Activated CD8-positive, alpha-beta T cell treated with anti-CD3 and anti-CD28 coated beads, Interleukin-2, amount 10 ng/mL, durations not matched to agents 7 days and 5 days (primary cell): ENCODE measurements around the gene PODN. TPM values are rescaled to one million over a fixed set of nuclear protein-coding genes. Genes with fewer than 3 reads are reported as not detected.

Experiments used
- ATAC-seq: fragments of 150-1000 bp; cut with Tn5 transposase; one replicate; pipeline ENCODE4 v1.10.0; 2021; ENCODE audit warnings: moderate library complexity
- CTCF ChIA-PET: fragments of 350-600 bp; sonication (Branson Sonifier 250); formaldehyde crosslinking; loops from one replicate; lab custom pipeline; 2021; ENCODE audit warnings: antibody characterized with exemption; lab: Charles Lee
- POLR2A ChIA-PET: fragments of 350-600 bp; sonication (Branson Sonifier 250); formaldehyde crosslinking; loops from one replicate; lab custom pipeline; 2021; ENCODE audit warnings: antibody characterized with exemption; lab: Charles Lee
- DNase-seq: peaks from one replicate; pipeline ENCODE4 v3.0.0-alpha.2; 2020
- H3K27ac Mint-ChIP-seq: one replicate; pipeline ENCODE4 v1.8.0; 2021; ENCODE audit warnings: mild to moderate bottlenecking, mixed read lengths
- H3K27me3 Mint-ChIP-seq: one replicate; pipeline ENCODE4 v1.8.0; 2021; ENCODE audit warnings: low read depth, mixed read lengths
- H3K36me3 Mint-ChIP-seq: one replicate; pipeline ENCODE4 v1.8.0; 2021; ENCODE audit warnings: low read depth, mixed read lengths
- H3K4me1 Mint-ChIP-seq: one replicate; pipeline ENCODE4 v1.8.0; 2021; ENCODE audit warnings: low read depth, mixed read lengths
- H3K4me3 Mint-ChIP-seq: one replicate; pipeline ENCODE4 v1.8.0; 2021; ENCODE audit warnings: mild to moderate bottlenecking, mixed read lengths
- H3K9me3 Mint-ChIP-seq: one replicate; pipeline ENCODE4 v1.8.0; 2022; ENCODE audit warnings: mixed read lengths; ENCODE audit not compliant: insufficient read depth
- total RNA-seq, 2 experiments: library from RNA; stranded (reverse); gene quantifications; one replicate each; pipeline ENCODE4 v1.2.3, GENCODE V29; 2021

The PODN gene
- total RNA-seq, 2 experiments from 2014 or later: not detected

DNA sequence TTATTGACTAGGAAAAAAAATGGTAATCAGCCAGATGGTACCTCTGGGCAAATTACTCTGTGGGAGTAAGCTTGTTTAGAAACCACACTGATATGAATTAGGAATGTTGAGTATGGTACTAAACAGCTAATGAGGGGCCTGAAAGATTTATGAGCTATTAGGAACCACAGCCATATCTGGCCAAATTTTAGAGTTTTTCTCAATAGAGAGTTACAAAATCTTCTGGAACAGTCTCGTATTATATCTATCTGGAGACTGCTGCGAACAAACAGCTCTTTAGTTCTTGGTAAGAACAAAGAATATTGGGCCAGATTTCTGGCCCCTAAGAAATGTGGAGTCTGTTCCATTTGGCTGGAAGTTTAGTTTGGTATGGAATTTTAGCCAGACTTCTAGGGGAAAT lies 4.9 kb upstream of the PODN start:
- peaks cover 36% of the 10 kb centered on the region for H3K27me3 Mint-ChIP-seq
- no peaks in the 10 kb centered on the region for H3K4me1 Mint-ChIP-seq
- peaks cover 15% of the 10 kb centered on the region for H3K36me3 Mint-ChIP-seq
- ATAC-seq (no peak), DNase-seq (no peak)
- ChIA-PET POLR2A (interaction anchor here (0.6 to 0.7 kb wide), 3 partner anchors 9 to 1770 kb away, joined by 3 to 4 read pairs (median 3); no protein-coding TSS in a partner anchor), CTCF (interaction anchor here (1.1 kb wide), 1 partner anchor 114 kb away, joined by 3 read pairs; no protein-coding TSS in a partner anchor)
- no peak overlapping the region for H3K27ac Mint-ChIP-seq
- no peaks in the 10 kb centered on the region for H3K9me3 Mint-ChIP-seq
- no peak overlapping the region for H3K4me3 Mint-ChIP-seq

DNA sequence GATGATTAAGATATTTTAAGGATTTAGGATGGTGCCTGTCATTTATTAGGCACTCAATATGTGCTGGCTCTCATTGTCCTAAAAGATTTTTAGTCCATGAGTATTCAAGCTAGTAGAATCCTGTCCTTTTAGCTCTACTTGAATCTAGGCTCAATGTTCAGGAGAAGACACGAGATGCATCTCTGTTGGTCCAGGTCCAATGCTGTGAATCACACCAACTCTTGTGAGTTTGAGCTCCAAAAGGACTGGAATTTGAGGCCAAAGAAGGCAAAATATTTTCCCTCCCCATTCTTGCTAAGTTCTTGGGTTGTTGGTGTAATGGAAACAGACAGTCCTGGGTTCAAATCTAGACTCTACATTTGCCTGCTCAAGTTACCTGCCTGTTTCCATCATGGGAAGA lies 1.4 kb upstream of the PODN start:
- peaks cover 56% of the 10 kb centered on the region for H3K27me3 Mint-ChIP-seq
- H3K9me3 Mint-ChIP-seq: no peaks in the 10 kb centered on the region
- no peaks in the 10 kb centered on the region for H3K36me3 Mint-ChIP-seq
- ATAC-seq: no peak
- DNase-seq: no peak
- no peak overlapping the region for H3K27ac Mint-ChIP-seq
- ChIA-PET CTCF (interaction anchor here (0.7 to 1.2 kb wide), 2 partner anchors 13 to 18 kb away, joined by 3 to 4 read pairs; no protein-coding TSS in a partner anchor), POLR2A (no interaction called here)
- no peak overlapping the region for H3K4me3 Mint-ChIP-seq
- peaks cover 2% of the 10 kb centered on the region for H3K4me1 Mint-ChIP-seq

DNA sequence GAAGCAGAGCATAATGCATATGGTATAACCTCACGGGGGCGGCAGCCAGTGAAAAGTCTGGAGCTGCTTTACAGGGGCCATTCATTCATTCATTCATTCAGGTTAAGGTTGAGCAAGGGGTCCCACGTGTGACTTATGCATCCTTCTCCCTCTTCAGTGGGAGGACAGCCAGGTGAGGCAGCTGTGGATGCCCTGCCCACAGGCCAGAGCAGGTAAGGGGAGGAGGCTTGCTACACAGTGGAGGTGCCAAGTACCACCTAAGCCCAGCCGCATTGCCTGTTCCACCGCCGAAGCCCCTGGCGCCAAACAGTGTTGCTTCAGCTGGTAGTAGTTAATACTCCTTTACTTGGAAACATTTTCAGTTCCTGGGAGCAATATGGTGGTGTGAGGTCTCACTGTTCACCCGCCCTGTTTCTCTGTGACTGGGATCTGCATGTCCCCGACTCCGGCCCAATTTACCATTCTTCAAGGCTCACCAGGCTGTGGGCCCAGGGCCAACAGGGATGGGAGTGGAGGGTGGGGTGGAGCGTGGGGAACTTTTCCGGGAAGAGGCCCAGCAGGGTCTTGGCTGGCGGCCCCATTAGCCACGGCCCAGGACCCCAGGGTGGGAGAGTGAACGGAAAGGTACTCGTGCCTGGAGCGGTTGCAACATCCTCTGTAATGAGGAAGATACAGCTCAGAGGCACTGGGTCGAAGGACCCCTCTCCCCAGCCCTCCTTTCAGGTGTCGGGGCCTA lies 722 bp upstream of the PODN start:
- Mint-ChIP-seq H3K27me3 (peaks cover 56% of the 10 kb centered on the region), H3K4me3 (no peak overlapping the region), H3K36me3 (no peaks in the 10 kb centered on the region), H3K9me3 (no peaks in the 10 kb centered on the region), H3K4me1 (peaks cover 2% of the 10 kb centered on the region), H3K27ac (no peak overlapping the region)
- ChIA-PET POLR2A (interaction anchor here (1.0 kb wide), 1 partner anchor 10 kb away, joined by 3 read pairs; no protein-coding TSS in a partner anchor), CTCF (no interaction called here)
- ATAC-seq: no peak
- DNase-seq: no peak

DNA sequence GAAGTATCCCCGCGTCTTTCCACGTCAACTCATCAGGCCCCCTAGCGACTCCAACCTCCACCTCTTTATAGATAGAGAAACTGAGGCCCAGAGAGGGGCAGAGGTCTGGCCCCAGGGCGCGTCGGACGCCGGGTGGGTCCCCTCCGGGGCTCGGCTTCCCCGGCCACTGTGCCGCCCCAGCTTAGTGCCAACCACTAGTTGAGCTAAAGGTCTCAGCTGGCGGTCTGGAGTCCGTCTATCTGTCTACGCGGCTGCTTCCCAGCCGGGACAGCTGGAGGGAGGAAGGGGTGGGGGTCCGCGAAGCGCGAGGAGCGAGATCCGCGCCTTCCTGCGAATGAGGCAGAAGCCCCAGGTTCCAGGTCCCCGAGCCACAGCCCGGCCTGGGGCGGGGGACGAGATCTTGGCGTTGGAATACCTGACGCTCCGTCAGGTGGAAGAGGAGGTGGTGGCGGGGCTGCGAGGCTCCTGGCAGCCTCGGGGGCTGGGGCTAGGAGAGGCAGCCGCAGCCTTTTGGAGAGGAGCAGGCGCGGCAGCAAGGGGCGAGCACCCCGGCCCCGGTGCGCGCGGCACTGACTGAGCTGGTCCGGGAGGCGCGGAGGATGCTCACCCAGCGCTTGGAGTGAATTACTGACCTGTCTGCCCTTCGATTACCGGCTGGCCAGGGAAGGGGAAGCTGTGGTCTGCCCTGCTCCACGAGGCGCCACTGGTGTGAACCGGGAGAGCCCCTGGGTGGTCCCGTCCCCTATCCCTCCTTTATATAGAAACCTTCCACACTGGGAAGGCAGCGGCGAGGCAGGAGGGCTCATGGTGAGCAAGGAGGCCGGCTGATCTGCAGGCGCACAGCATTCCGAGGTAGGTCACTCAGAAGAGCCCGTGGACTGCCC lies 937 bp downstream of the PODN start:
- CTCF ChIA-PET: no interaction called here
- peaks cover 2% of the 10 kb centered on the region for H3K4me1 Mint-ChIP-seq
- H3K4me3 Mint-ChIP-seq: no peak overlapping the region

DNA sequence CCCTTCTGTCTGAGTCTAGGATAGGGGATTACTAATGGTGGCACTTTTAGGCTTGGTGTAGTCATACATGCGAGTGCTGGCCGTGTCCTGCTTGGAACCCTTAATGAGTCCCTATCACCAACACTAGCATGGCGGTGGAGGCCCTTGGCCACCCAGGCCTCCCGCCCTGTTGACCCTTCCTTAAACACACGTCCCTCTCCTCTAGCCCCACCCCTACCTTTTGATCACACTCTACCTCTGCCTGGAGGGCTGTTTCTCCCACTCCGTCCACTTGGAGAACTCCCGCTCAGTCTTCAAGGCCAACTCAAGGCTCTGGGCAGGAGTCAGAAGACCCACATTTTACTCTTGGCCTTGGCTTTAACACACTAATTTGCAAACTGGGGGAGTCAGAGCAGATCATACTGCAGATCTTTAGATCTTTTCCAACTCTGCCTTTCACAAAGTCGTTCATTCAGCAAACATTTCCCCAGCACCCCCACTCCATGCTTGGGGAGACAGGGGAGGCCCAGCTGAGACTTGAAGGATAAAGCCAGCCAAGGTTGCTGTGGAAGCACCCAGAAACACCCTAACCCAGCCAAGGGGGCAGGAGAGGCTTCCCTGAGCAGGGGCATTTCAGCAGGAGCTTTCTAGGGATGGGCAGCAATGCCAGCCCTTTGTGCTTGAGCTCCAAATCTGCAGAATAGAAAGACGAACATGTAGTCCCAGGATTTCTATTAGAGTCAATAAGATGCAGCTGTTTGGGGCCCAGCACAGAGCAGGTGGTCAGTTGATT lies 1.9 kb downstream of the PODN start:
- ATAC-seq: no peak
- peaks cover 2% of the 10 kb centered on the region for H3K4me1 Mint-ChIP-seq
- DNase-seq: no peak
- H3K36me3 Mint-ChIP-seq: no peaks in the 10 kb centered on the region
- H3K27me3 Mint-ChIP-seq: peaks cover 47% of the 10 kb centered on the region
- H3K27ac Mint-ChIP-seq: no peak overlapping the region
- H3K9me3 Mint-ChIP-seq: no peaks in the 10 kb centered on the region
- POLR2A ChIA-PET: no interaction called here
- no peak overlapping the region for H3K4me3 Mint-ChIP-seq
- CTCF ChIA-PET: no interaction called here

More for the DNA sequence above, 937 bp downstream of the PODN start:
- Mint-ChIP-seq H3K27ac (no peak overlapping the region), H3K36me3 (no peaks in the 10 kb centered on the region), H3K27me3 (peaks cover 53% of the 10 kb centered on the region), H3K9me3 (no peaks in the 10 kb centered on the region)
- ATAC-seq (no peak), DNase-seq (no peak)
- POLR2A ChIA-PET: no interaction called here

DNA sequence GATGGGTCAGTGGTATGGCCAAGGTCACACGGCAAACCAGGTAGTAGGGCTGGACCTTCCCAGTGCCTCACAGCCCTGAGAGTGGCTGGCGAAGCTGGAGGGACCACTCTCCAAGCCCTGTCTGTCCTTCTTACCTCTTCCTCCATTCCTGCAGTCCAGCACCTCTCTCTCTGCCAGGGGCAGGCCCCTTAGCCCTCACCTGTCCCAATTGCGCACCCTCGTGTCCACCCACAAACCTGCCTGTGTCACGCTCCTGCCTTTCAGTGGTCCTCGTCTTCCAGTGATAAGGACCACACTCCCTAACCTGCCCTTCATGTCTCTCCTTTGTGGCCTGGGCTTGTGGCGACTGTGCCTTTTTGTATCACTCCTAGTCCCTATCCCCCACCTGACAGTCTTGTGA lies 3.4 kb downstream of the PODN start:
- DNase-seq (no peak), ATAC-seq (no peak)
- ChIA-PET CTCF (no interaction called here), POLR2A (no interaction called here)
- Mint-ChIP-seq H3K27ac (no peak overlapping the region), H3K36me3 (no peaks in the 10 kb centered on the region), H3K4me3 (no peak overlapping the region), H3K27me3 (peaks cover 33% of the 10 kb centered on the region), H3K9me3 (no peaks in the 10 kb centered on the region), H3K4me1 (peaks cover 2% of the 10 kb centered on the region)

DNA sequence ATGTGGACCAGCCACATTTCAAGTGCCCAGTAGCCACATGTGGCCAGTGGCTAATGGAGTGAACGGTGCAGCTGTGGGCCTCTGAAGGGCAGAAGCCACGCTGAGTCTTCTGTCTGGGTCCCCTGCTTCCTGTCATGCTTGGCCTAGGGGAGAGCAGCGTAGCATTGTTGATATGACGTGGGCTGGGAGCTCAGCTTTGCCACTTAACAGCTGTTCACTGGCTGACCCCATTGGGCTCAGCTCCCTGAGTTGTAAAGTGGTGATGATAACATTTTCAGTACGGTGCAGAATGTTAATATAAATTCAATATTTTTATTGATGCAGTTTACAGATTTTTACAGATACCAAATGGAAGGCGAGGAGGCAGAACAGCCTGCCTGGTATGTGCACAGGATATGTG lies 4.5 kb downstream of the PODN start:
- no peaks in the 10 kb centered on the region for H3K36me3 Mint-ChIP-seq
- ATAC-seq (no peak), DNase-seq (no peak)
- no peaks in the 10 kb centered on the region for H3K9me3 Mint-ChIP-seq
- H3K27me3 Mint-ChIP-seq: peaks cover 22% of the 10 kb centered on the region
- H3K27ac Mint-ChIP-seq: no peak overlapping the region
- POLR2A ChIA-PET: no interaction called here
- no peak overlapping the region for H3K4me3 Mint-ChIP-seq
- CTCF ChIA-PET: no interaction called here
- H3K4me1 Mint-ChIP-seq: peaks cover 2% of the 10 kb centered on the region

DNA sequence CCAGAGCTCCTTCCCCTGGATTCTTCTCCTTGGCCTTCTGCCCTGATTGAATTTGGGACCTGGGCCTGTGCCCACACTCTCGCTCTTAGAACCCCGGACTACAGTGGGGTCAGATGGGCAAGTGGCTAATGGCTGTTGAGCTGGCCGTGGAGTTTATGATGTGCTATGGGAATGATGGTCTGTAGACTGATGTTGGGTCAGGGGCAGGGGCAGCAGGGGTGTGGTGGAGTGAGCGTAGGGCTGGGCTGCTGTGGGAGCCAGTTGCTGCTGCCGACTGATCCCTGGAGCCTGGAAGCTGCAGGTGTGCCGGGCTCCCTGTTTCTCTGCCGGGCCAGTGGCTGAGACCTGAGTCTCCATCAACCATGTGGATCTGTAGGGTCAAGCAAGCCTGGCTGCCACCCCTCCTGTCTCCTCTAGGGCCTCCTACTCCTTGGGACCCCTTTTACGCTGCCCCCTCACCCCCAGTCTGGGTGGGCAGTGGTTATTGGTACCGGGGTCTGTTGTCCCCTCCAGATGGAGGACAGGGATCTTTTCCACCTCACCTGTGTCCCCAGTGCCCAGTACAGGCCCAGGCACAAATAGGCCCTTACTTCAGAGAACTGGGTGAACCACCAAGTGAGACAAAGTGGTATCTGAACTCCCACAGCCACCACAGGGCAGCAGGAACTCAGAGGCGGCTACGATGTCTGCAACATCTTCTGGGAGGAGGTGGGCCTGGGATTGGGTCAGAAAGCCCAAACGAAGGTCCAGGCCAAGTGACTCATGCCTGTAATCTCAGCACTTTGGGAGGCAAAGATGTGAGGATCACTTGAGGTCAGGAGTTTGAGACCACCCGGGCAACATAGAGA lies 5.1 kb downstream of the PODN start:
- ATAC-seq: no peak
- H3K4me1 Mint-ChIP-seq: peaks cover 2% of the 10 kb centered on the region
- CTCF ChIA-PET: interaction anchor here (1.4 kb wide), 1 partner anchor 116 kb away, joined by 4 read pairs; no protein-coding TSS in a partner anchor

DNA sequence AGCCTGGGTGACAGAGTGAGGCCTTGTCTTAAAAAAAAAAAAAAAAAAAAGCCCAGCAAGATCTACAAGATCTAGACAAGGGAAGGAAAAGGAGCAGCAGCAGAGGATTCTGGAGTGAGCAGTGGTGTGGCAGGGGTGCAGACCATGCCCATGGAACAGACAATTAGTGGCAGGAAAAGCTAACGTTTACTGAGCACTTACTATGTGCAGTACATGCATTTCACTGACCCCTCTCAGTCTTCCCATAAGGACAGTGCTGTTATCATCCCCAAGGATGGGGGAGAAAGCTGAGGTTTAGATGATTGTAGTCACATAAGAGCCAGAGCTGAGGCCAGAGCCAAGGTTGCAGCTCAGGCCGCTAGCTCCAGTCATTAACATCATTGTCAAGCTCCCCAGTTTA lies 5.9 kb downstream of the PODN start:
- Mint-ChIP-seq H3K9me3 (no peaks in the 10 kb centered on the region), H3K27ac (no peak overlapping the region), H3K36me3 (no peaks in the 10 kb centered on the region), H3K4me1 (peaks cover 2% of the 10 kb centered on the region), H3K27me3 (peaks cover 19% of the 10 kb centered on the region), H3K4me3 (no peak overlapping the region)
- CTCF ChIA-PET: interaction anchor here (0.8 to 1.4 kb wide), 2 partner anchors 111 to 115 kb away, joined by 3 to 4 read pairs; no protein-coding TSS in a partner anchor
- ATAC-seq (no peak), DNase-seq (no peak)
- POLR2A ChIA-PET: no interaction called here

More for the DNA sequence above, 5.1 kb downstream of the PODN start:
- DNase-seq: no peak
- peaks cover 20% of the 10 kb centered on the region for H3K27me3 Mint-ChIP-seq
- no peaks in the 10 kb centered on the region for H3K36me3 Mint-ChIP-seq
- H3K27ac Mint-ChIP-seq: no peak overlapping the region
- no peaks in the 10 kb centered on the region for H3K9me3 Mint-ChIP-seq
- no peak overlapping the region for H3K4me3 Mint-ChIP-seq
- POLR2A ChIA-PET: no interaction called here

DNA sequence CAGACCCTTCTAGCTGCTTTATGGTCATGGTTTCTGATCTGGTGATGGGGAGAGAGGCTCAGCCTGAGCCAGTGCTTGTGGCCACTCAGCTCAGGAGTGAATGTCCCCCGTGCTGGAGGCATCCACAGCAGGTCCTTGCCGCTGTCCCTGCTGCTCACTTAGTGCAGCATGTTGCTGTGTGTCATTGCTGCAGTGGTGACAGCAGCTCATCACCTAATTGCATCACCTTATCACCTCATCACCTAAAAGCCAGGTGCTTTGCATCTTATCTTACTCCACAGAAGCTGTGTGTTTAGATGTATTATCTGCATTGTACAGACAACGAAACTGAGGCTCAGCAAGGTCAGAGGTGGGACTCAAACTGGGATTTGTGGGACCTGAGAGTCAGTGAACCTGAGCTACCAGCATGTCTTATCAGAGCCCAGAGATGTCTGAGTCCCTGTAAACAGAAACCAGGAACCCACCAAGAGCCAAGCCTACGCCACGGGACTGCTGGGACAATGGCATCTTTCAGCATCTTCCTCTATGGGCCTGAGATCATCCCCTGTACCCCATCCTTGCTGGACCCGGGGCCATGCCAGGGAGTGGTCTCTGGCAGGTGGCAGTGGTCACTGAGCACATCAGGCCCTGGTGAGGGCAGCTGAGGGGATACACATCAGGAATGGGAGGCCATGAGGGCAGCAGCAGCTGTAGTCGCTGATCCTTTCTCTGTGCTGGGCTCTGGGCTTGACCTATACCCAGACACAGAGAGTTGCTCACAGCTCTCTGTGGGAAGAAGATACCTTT lies 6.5 kb downstream of the PODN start:
- H3K36me3 Mint-ChIP-seq: no peaks in the 10 kb centered on the region
- H3K27me3 Mint-ChIP-seq: peaks cover 13% of the 10 kb centered on the region
- DNase-seq (no peak), ATAC-seq (no peak)
- H3K27ac Mint-ChIP-seq: no peak overlapping the region
- ChIA-PET CTCF (interaction anchor here (0.8 to 1.4 kb wide), 2 partner anchors 110 to 114 kb away, joined by 3 to 4 read pairs; no protein-coding TSS in a partner anchor), POLR2A (interaction anchor here (0.5 kb wide), 1 partner anchor 1121 kb away, joined by 3 read pairs; no protein-coding TSS in a partner anchor)
- no peak overlapping the region for H3K4me3 Mint-ChIP-seq
- H3K4me1 Mint-ChIP-seq: no peaks in the 10 kb centered on the region
- no peaks in the 10 kb centered on the region for H3K9me3 Mint-ChIP-seq
